HepG2 (cell line): ENCODE data around the gene TCF12.

ENCODE experiments used
- RNF2 ChIP-seq: fragments of 450-650 bp; conservative IDR thresholded peaks from 2 replicates; pipeline ENCODE4 v1.6.1; 2016; ENCODE audit warnings: low read depth
- TF ChIP-seq, protein P1 (sequence below), 2 experiments: IDR thresholded peaks; 2 replicates each; pipeline ENCODE4 v1.6.1; 2011 to 2012; ENCODE audit warnings: low read length in 2 of 2, borderline replicate concordance in 1 of 2, low read depth in 1 of 2, mild to moderate bottlenecking in 1 of 2, moderate library complexity in 1 of 2

DNA sequence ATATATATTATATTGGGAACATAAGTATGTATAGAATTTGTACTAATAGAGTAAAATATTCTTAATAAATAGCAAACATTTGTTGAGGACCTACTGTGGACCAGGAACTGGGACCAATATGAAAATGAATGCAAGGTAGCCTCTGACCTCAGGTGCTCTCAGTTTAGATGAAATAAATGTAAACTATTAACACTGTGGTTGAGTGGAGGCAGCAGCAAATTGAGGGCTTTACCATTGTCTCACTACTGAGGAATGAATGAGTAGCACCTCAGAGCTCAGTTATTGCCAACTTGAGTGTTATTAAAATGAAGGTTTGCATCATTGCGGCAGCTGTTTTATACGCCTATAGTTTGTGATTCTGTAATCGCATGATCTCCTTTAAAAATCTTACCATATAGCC, 366.9 kb downstream of the TCF12 start:
- TF ChIP-seq, protein P1, sequence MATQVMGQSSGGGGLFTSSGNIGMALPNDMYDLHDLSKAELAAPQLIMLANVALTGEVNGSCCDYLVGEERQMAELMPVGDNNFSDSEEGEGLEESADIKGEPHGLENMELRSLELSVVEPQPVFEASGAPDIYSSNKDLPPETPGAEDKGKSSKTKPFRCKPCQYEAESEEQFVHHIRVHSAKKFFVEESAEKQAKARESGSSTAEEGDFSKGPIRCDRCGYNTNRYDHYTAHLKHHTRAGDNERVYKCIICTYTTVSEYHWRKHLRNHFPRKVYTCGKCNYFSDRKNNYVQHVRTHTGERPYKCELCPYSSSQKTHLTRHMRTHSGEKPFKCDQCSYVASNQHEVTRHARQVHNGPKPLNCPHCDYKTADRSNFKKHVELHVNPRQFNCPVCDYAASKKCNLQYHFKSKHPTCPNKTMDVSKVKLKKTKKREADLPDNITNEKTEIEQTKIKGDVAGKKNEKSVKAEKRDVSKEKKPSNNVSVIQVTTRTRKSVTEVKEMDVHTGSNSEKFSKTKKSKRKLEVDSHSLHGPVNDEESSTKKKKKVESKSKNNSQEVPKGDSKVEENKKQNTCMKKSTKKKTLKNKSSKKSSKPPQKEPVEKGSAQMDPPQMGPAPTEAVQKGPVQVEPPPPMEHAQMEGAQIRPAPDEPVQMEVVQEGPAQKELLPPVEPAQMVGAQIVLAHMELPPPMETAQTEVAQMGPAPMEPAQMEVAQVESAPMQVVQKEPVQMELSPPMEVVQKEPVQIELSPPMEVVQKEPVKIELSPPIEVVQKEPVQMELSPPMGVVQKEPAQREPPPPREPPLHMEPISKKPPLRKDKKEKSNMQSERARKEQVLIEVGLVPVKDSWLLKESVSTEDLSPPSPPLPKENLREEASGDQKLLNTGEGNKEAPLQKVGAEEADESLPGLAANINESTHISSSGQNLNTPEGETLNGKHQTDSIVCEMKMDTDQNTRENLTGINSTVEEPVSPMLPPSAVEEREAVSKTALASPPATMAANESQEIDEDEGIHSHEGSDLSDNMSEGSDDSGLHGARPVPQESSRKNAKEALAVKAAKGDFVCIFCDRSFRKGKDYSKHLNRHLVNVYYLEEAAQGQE (IDR thresholded peaks at IDR 0.05; ENCODE audit: borderline replicate concordance in 1 of 2, low read depth in 1 of 2, low read length in 2 of 2): no peak
- no peak for TF ChIP-seq RNF2
